Breast epithelium (tissue), 3 donors: ENCODE data around the gene MRGPRG.

Experiments
- CTCF ChIP-seq, 3 donors: fragments of 450-650 bp; IDR thresholded peaks; one replicate each; pipeline ENCODE4 v1.5.1; 2016 to 2017; ENCODE audit warnings: antibody characterized with exemption in 3 of 3, mild to moderate bottlenecking in 3 of 3, moderate library complexity in 3 of 3
- POLR2A ChIP-seq: fragments of 450-650 bp; IDR thresholded peaks from one replicate; pipeline ENCODE4 v1.6.1; 2016; ENCODE audit warnings: antibody characterized with exemption, mild to moderate bottlenecking, moderate library complexity
- POLR2AphosphoS5 ChIP-seq, 3 donors: sonication (generic); formaldehyde crosslinking; IDR thresholded peaks; one replicate each; pipeline ENCODE4 v1.6.1; 2017; ENCODE audit warnings: antibody characterized with exemption in 3 of 3

- TF ChIP-seq CTCF (IDR thresholded peaks at IDR 0.05) (no peak), POLR2A (no peak), POLR2AphosphoS5 (IDR thresholded peaks at IDR 0.05) (no peak)
These were observed 5.9 kb upstream of the MRGPRG start for GRCh38 chr11:3224401-3225057.
